Lower lobe of right lung (tissue), 2 donors: ENCODE data around the gene TJP1. TPM values are rescaled to one million over a fixed set of nuclear protein-coding genes. Genes with fewer than 3 reads are reported as not detected.
"Not testable (repeated sequence)": the region's sequence is repeated elsewhere in the genome, so short reads cannot be mapped to it uniquely, and the experiment has no call there.

ENCODE experiments used
- ATAC-seq, 2 donors: fragments of 200-7000 bp; cut with Tn5 transposase; one replicate each; pipeline ENCODE4 v1.9.1; 2020 to 2022; ENCODE audit warnings: mild to moderate bottlenecking in 2 of 2, moderate library complexity in 2 of 2
- DNase-seq: peaks from one replicate; pipeline ENCODE4 v3.0.0-alpha.2; 2020
- H3K27ac ChIP-seq: fragments of 200-600 bp; one replicate; pipeline ENCODE4 v1.8.0; 2022
- H3K27me3 ChIP-seq: fragments of 200-600 bp; one replicate; pipeline ENCODE4 v1.8.0; 2022; ENCODE audit warnings: low read depth
- H3K36me3 ChIP-seq: fragments of 200-600 bp; one replicate; pipeline ENCODE4 v1.8.0; 2022; ENCODE audit warnings: mild to moderate bottlenecking
- H3K4me1 ChIP-seq: fragments of 200-600 bp; one replicate; pipeline ENCODE4 v1.8.0; 2022
- H3K4me3 ChIP-seq: fragments of 200-600 bp; one replicate; pipeline ENCODE4 v1.8.0; 2022; ENCODE audit warnings: mild to moderate bottlenecking
- H3K9me3 ChIP-seq: fragments of 200-600 bp; one replicate; pipeline ENCODE4 v1.8.0; 2022
- CTCF ChIP-seq: fragments of 200-600 bp; IDR thresholded peaks from one replicate; pipeline ENCODE4 v1.8.0; 2022; ENCODE audit warnings: antibody characterized with exemption, mild to moderate bottlenecking
- intact Hi-C: fragments of 100-400 bp; cut with DNase I; formaldehyde crosslinking; loops from one replicate; pipeline ENCODE4 v1.11.0; 2022
- total RNA-seq: library from RNA; stranded (reverse); fragmentation: NEBNext Ultra II Directional; extraction: Animal tissue kit (Norgen Biotek cat#: 25700); gene quantifications from one replicate; pipeline ENCODE4 v1.2.1, GENCODE V29; 2021
- donor health status: DM: no; HTN: yes; CAD: no; lungs with severe emphysema.

The TJP1 gene
- total RNA-seq, 1 donor from 2014 or later, result 115 TPM

- no peak overlapping the region for H3K27ac ChIP-seq
- H3K4me3 ChIP-seq, result no peak overlapping the region
- ATAC-seq (no peak), DNase-seq (no peak)
- TF ChIP-seq CTCF, result no peak
- peaks cover 78% of the 10 kb centered on the region for H3K36me3 ChIP-seq
- intact Hi-C loops, result no loop called here
- no peaks in the 10 kb centered on the region for H3K27me3 ChIP-seq
- H3K4me1 ChIP-seq, result no peaks in the 10 kb centered on the region
- H3K9me3 ChIP-seq, result no peaks in the 10 kb centered on the region
Measured at GRCh38 chr15:29765898-29766527, 56.3 kb downstream of the TJP1 start.

GRCh38 chr15:29765234-29765841, 56.9 kb downstream of the TJP1 start:
- DNase-seq, result no peak

GRCh38 chr15:29759596-29759995, 62.7 kb downstream of the TJP1 start:
- TF ChIP-seq CTCF, result no peak

More at GRCh38 chr15:29765234-29765841, 56.9 kb downstream of the TJP1 start:
- intact Hi-C loops, result no loop called here
- TF ChIP-seq CTCF, result no peak
- Histone ChIP-seq H3K27me3 (no peaks in the 10 kb centered on the region), H3K9me3 (no peaks in the 10 kb centered on the region), H3K4me1 (no peaks in the 10 kb centered on the region), H3K36me3 (peaks cover 78% of the 10 kb centered on the region), H3K27ac (no peak overlapping the region), H3K4me3 (no peak overlapping the region)
- no peak for ATAC-seq

GRCh38 chr15:29756358-29757267, 65.7 kb downstream of the TJP1 start:
- Histone ChIP-seq H3K36me3 (peaks cover 23% of the 10 kb centered on the region), H3K27me3 (no peaks in the 10 kb centered on the region), H3K27ac (no peak overlapping the region), H3K4me1 (peaks cover 12% of the 10 kb centered on the region), H3K4me3 (no peak overlapping the region), H3K9me3 (no peaks in the 10 kb centered on the region)
- intact Hi-C loops, result loop anchor here (10.0 kb wide), 1 partner anchor 168 kb away; no protein-coding TSS in a partner anchor
- no peak for DNase-seq
- ATAC-seq, result peak in 1 of 2 donors; percentile 59
- TF ChIP-seq CTCF, result no peak

More at GRCh38 chr15:29759596-29759995, 62.7 kb downstream of the TJP1 start:
- ATAC-seq (no peak), DNase-seq (no peak)
- Histone ChIP-seq H3K4me1 (peaks cover 12% of the 10 kb centered on the region), H3K27ac (no peak overlapping the region), H3K27me3 (no peaks in the 10 kb centered on the region), H3K4me3 (no peak overlapping the region), H3K36me3 (peaks cover 49% of the 10 kb centered on the region), H3K9me3 (no peaks in the 10 kb centered on the region)
- intact Hi-C loops, result loop anchor here (10.0 kb wide), 1 partner anchor 165 kb away; no protein-coding TSS in a partner anchor

GRCh38 chr15:29754009-29754408, 68.3 kb downstream of the TJP1 start:
- H3K4me3 ChIP-seq, ATAC-seq: not testable (repeated sequence)
- intact Hi-C loops, result loop anchor here (10.0 kb wide), 1 partner anchor 171 kb away; no protein-coding TSS in a partner anchor

More at GRCh38 chr15:29754009-29754408, 68.3 kb downstream of the TJP1 start:
- not testable (repeated sequence) for H3K27me3 ChIP-seq, H3K27ac ChIP-seq, H3K9me3 ChIP-seq, DNase-seq, H3K36me3 ChIP-seq
- H3K4me1 ChIP-seq, result peaks cover 12% of the 10 kb centered on the region
